ENCODE measurements around the gene ROR1. TPM values are rescaled to one million over a fixed set of nuclear protein-coding genes. Genes with fewer than 3 reads are reported as not detected.

ROR1 gene
- total RNA-seq, 2 experiments from 2014 or later, result not detected

GRCh38 chr1:64025051-64025450, 251.2 kb downstream of the ROR1 start:
- no peak for TF ChIP-seq CTCF (IDR thresholded peaks at IDR 0.05)

GRCh38 chr1:64029037-64029436, 255.2 kb downstream of the ROR1 start:
- Mint-ChIP-seq H3K36me3 (ENCODE audit: low read depth) (no peaks in the 10 kb centered on the region), H3K9me3 (no peaks in the 10 kb centered on the region), H3K4me1 (ENCODE audit: low read depth) (no peaks in the 10 kb centered on the region), H3K27ac (no peak overlapping the region), H3K27me3 (no peaks in the 10 kb centered on the region), H3K4me3 (no peak overlapping the region)
- ChIA-PET POLR2A (interaction anchor here (0.6 kb wide), 1 partner anchor 44 kb away, joined by 3 read pairs; no protein-coding TSS in a partner anchor), CTCF (no interaction called here)
- DNase-seq, result no peak
- no peak for ATAC-seq
- no peak for TF ChIP-seq CTCF (IDR thresholded peaks at IDR 0.05)
- intact Hi-C loops (cut with micrococcal nuclease), result no loop called here

More at GRCh38 chr1:64025051-64025450, 251.2 kb downstream of the ROR1 start:
- no peaks in the 10 kb centered on the region for H3K27me3 Mint-ChIP-seq
- no peak overlapping the region for H3K27ac Mint-ChIP-seq
- H3K4me3 Mint-ChIP-seq, result no peak overlapping the region
- CTCF ChIA-PET, result no interaction called here
- H3K36me3 Mint-ChIP-seq (ENCODE audit: low read depth), result no peaks in the 10 kb centered on the region
- H3K4me1 Mint-ChIP-seq (ENCODE audit: low read depth), result peaks cover 1% of the 10 kb centered on the region
- POLR2A ChIA-PET, result no interaction called here
- DNase-seq, result no peak
- no peak for ATAC-seq
- no peaks in the 10 kb centered on the region for H3K9me3 Mint-ChIP-seq
- intact Hi-C loops (cut with micrococcal nuclease), result no loop called here

GRCh38 chr1:64030411-64030810, 256.6 kb downstream of the ROR1 start:
- Mint-ChIP-seq H3K4me3 (no peak overlapping the region), H3K9me3 (no peaks in the 10 kb centered on the region), H3K36me3 (ENCODE audit: low read depth) (no peaks in the 10 kb centered on the region), H3K27ac (no peak overlapping the region), H3K27me3 (no peaks in the 10 kb centered on the region), H3K4me1 (ENCODE audit: low read depth) (no peaks in the 10 kb centered on the region)
- POLR2A ChIA-PET, result no interaction called here
- TF ChIP-seq CTCF (IDR thresholded peaks at IDR 0.05), result no peak
- intact Hi-C loops (cut with micrococcal nuclease), result no loop called here
- DNase-seq (no peak), ATAC-seq (no peak)
- CTCF ChIA-PET, result no interaction called here

GRCh38 chr1:64031236-64031635, 257.4 kb downstream of the ROR1 start:
- Mint-ChIP-seq H3K4me3 (no peak overlapping the region), H3K27ac (no peak overlapping the region), H3K36me3 (ENCODE audit: low read depth) (no peaks in the 10 kb centered on the region), H3K27me3 (no peaks in the 10 kb centered on the region), H3K9me3 (no peaks in the 10 kb centered on the region), H3K4me1 (ENCODE audit: low read depth) (no peaks in the 10 kb centered on the region)
- no peak for DNase-seq
- ATAC-seq, result no peak
- ChIA-PET POLR2A (interaction anchor here (0.6 kb wide), 1 partner anchor 9 kb away, joined by 3 read pairs; no protein-coding TSS in a partner anchor), CTCF (no interaction called here)
- intact Hi-C loops (cut with micrococcal nuclease), result no loop called here
- no peak for TF ChIP-seq CTCF (IDR thresholded peaks at IDR 0.05)

GRCh38 chr1:64033667-64034220, 259.9 kb downstream of the ROR1 start:
- Mint-ChIP-seq H3K36me3 (ENCODE audit: low read depth) (no peaks in the 10 kb centered on the region), H3K27ac (no peak overlapping the region), H3K4me1 (ENCODE audit: low read depth) (no peaks in the 10 kb centered on the region), H3K4me3 (no peak overlapping the region), H3K27me3 (no peaks in the 10 kb centered on the region), H3K9me3 (no peaks in the 10 kb centered on the region)
- POLR2A ChIA-PET, result no interaction called here
- no peak for TF ChIP-seq CTCF (IDR thresholded peaks at IDR 0.05)
- ATAC-seq, result no peak
- no peak for DNase-seq
- CTCF ChIA-PET, result no interaction called here
- intact Hi-C loops (cut with micrococcal nuclease), result no loop called here

Measured in activated CD8-positive, alpha-beta T cell treated with anti-CD3 and anti-CD28 coated beads for 36 hours (primary cell).